ENCODE measurements around the gene GATD1.

GRCh38 chr11:766936-767210 is 10.4 kb downstream of the GATD1 start:
- TF ChIP-seq YY1 (IDR thresholded peaks at IDR 0.05; ENCODE audit: insufficient read depth, insufficient read length) (no peak), ZNF274 (IDR thresholded peaks at IDR 0.05; ENCODE audit: low read depth, low read length) (no peak)

Data from NT2/D1 (cell line).